Measurements from ENCODE around the gene MARCO. TPM values are rescaled to one million over a fixed set of nuclear protein-coding genes. Genes with fewer than 3 reads are reported as not detected.
A peak's percentile ranks its signal among the peaks of the same experiment; 100 is the strongest.

Gene MARCO
- total and polyA plus RNA-seq, 8 donors = 0.08 to 3.6 (median 0.80) TPM; not detected in 1

DNA sequence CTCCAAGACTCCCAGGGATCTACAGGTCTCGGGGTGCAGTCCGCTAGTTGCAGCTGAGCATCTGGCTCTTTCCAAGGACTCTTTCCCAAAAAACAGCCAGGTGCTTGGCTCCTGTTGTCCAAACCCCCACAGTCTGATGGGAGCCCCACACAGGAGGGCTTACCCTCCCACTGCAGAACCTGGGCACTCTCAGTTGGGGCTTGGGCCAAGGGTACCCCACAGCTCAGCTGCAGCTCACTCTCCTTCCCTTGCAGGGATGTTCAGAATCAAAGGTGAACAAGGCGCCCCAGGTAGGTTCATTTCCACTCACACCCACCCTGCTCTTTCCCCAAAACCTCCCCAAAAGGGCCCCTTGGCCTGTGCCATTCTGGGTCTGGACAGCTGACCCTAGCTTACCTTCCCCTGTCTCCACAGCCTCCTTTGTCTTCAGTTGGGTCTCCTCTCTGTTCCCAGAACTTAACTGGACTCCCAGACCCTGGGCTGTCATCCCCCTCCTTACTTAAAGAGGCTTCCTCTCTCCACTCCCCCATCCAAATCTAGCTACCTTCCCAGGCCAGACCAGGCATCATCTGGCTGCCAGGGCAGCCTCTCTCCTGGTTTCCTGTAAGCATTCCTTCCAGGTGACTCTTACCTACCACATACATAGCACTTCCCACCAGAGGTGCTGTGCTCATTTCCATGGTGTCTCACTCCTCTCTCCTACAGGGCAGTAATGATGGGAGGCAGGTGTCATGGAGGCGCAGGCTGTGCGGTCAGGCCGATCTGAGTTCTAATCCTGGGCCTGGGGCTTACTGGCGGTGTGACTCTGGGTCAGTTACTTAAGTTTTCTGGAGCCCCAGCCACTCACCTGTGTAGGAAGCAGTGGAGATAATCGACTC lies 29.5 kb downstream of the MARCO start:
- Histone ChIP-seq H3K36me3 (no peaks in the 10 kb centered on the region), H3K27me3 (no peaks in the 10 kb centered on the region), H3K4me3 (no peak overlapping the region), H3K4me1 (no peaks in the 10 kb centered on the region), H3K27ac (no peak overlapping the region), H3K9me3 (no peaks in the 10 kb centered on the region)
- intact Hi-C loops (cut with DNase I) = no loop called here
- peak in 1 of 4 donors; percentile 53 for ATAC-seq
- no peak for DNase-seq
- TF ChIP-seq, protein P1, sequence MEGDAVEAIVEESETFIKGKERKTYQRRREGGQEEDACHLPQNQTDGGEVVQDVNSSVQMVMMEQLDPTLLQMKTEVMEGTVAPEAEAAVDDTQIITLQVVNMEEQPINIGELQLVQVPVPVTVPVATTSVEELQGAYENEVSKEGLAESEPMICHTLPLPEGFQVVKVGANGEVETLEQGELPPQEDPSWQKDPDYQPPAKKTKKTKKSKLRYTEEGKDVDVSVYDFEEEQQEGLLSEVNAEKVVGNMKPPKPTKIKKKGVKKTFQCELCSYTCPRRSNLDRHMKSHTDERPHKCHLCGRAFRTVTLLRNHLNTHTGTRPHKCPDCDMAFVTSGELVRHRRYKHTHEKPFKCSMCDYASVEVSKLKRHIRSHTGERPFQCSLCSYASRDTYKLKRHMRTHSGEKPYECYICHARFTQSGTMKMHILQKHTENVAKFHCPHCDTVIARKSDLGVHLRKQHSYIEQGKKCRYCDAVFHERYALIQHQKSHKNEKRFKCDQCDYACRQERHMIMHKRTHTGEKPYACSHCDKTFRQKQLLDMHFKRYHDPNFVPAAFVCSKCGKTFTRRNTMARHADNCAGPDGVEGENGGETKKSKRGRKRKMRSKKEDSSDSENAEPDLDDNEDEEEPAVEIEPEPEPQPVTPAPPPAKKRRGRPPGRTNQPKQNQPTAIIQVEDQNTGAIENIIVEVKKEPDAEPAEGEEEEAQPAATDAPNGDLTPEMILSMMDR (IDR thresholded peaks at IDR 0.05) = no peak
- FAIRE-seq = no peak
- WGBS, 2 donors = 77 to 86% methylated on average over 8 of the region's 8 CpGs

DNA sequence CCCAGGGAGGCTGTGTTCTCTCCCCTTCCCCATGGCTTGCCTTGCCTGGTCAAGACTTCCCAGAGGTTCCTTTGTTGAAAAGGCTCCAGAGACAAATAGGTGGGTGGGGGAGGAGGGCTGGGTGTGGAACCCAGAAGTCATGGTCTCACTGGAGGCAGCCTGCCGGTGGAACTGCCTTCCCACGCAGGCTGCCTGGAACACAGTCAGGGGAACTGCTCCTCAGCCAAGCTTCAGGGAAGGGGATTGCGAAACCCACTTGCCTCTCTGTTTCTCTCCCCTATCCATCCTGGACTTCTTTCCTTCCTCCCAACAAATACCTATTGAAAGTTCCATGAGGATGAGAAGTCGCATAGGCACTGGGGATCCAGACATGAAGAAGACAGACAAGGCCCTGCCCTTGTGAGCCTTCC lies 31.6 kb downstream of the MARCO start:
- Histone ChIP-seq H3K27me3 (no peaks in the 10 kb centered on the region), H3K36me3 (no peaks in the 10 kb centered on the region), H3K4me1 (no peaks in the 10 kb centered on the region), H3K9me3 (no peaks in the 10 kb centered on the region), H3K4me3 (no peak overlapping the region), H3K27ac (no peak overlapping the region)
- WGBS, 2 donors = 46 to 64% methylated on average over 4 of the region's 4 CpGs
- FAIRE-seq (no peak), DNase-seq (no peak), ATAC-seq (peak in 3 of 4 donors; percentile 28 to 59 (median 53))
- TF ChIP-seq, protein P1 (IDR thresholded peaks at IDR 0.05) = no peak
- intact Hi-C loops (cut with DNase I) = no loop called here

DNA sequence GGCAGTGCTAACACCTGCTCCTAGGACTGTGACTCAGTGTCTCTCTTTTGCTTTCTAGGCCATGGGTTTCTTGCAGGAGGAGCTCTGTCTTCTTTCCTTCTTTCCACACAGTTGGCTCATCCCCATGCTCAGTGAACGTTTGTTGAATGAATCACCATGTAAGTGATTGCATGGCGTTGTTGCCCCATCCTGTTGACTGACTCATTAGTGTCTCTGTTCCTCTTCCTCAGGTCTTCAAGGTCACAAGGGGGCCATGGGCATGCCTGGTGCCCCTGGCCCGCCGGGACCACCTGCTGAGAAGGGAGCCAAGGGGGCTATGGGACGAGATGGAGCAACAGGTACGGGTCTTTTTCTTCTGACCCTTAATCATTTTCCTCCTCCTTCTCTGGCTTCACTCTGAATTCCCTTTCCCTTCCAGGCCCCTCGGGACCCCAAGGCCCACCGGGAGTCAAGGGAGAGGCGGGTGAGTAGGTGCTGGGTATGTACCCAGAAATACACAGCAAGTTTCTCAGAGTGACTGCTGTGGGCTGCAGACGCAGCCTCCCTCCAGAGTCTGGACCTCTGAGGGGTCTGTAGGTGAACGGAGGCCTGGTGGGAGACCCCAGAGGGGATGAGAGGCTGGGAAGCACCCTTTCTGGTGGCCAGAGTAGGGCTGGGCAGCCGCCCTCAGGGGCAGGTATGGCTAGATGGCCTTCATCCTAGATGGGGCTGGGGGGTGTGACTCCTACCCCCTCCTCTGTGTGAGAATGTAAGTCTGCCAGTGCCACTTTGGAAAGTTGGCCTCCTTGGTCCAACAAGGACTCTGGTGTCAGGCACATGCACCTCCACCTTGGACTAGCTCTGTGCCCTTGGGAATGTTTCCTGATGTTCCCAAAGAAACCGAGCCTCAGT lies 32.4 kb downstream of the MARCO start:
- FAIRE-seq (no peak), DNase-seq (no peak), ATAC-seq (peak in 2 of 4 donors; percentile 47 to 75)
- Histone ChIP-seq H3K9me3 (no peaks in the 10 kb centered on the region), H3K27ac (no peak overlapping the region), H3K4me1 (no peaks in the 10 kb centered on the region), H3K4me3 (no peak overlapping the region), H3K27me3 (no peaks in the 10 kb centered on the region), H3K36me3 (no peaks in the 10 kb centered on the region)
- TF ChIP-seq, protein P1 (IDR thresholded peaks at IDR 0.05) = no peak
- 36 to 53% methylated on average over 13 of the region's 13 CpGs for WGBS, 2 donors
- intact Hi-C loops (cut with DNase I) = no loop called here

DNA sequence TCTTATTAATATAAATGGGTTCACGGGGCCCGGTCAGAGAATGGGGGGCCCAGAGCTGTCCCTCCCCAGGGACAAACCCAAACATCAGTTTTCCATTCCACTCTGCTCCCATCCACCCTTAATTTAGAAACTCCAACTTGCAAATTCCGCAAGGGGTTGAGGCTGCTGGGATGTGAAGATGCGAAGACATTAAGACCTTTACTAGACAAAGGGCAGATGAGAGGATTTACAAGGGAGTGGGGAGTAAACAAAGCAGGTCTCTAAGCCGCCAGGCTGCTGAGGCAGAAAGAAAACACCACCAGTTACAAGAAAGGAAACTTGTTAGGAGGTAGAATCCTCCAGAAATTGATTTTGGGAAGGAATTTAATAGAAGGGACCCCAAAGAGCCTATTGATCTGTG lies 33.1 kb downstream of the MARCO start:
- no peak overlapping the region for H3K4me3 ChIP-seq
- 52% methylated on average over 5 of the region's 5 CpGs for WGBS, 2 donors
- no peaks in the 10 kb centered on the region for H3K27me3 ChIP-seq
- H3K9me3 ChIP-seq = no peaks in the 10 kb centered on the region
- no peaks in the 10 kb centered on the region for H3K4me1 ChIP-seq
- H3K36me3 ChIP-seq = no peaks in the 10 kb centered on the region
- TF ChIP-seq, protein P1 (IDR thresholded peaks at IDR 0.05) = no peak
- H3K27ac ChIP-seq = no peak overlapping the region
- FAIRE-seq (no peak), DNase-seq (no peak), ATAC-seq (no peak)
- intact Hi-C loops (cut with DNase I) = no loop called here

Measured in pancreas (tissue), 10 donors.